IMR-90 (cell line): Measurements from ENCODE around the gene C7orf25. TPM values are rescaled to one million over a fixed set of nuclear protein-coding genes. Genes with fewer than 3 reads are reported as not detected.

Experiments used
- polyA plus RNA-seq, 3 experiments: library from polyadenylated mRNA; depleted of rRNA; stranded (reverse); fragments of >200 nt; gene quantifications; 2 replicates each; pipeline ENCODE4 v1.2.3, GENCODE V29; 2012; ENCODE audit warnings: low replicate concordance in 1 of 3
- total RNA-seq: library from RNA; depleted of rRNA; stranded (reverse); fragments of >200 nt; gene quantifications from 2 replicates; pipeline ENCODE4 v1.2.3, GENCODE V29; 2012; rRNA removed

C7orf25 gene
- total and polyA plus RNA-seq, 2 of the 4 experiments (the other 2 are of a cell fraction) = 4.5 to 6.1 TPM

Other genes with a start within 250 kb of the C7orf25 start
- gene PSMA2, start 20.1 kb upstream of the C7orf25 start, total RNA-seq = 138 and 217 TPM in 2 replicates
- gene PSMA2, start 20.1 kb upstream of the C7orf25 start, polyA plus RNA-seq (2012; rRNA removed) = 98.8 and 106 TPM in 2 replicates
- gene MRPL32, start 20.3 kb upstream of the C7orf25 start, total RNA-seq = 42.3 and 56.7 TPM in 2 replicates
- gene MRPL32, start 20.3 kb upstream of the C7orf25 start, polyA plus RNA-seq (2012; rRNA removed) = 66.6 and 75.3 TPM in 2 replicates
- gene HECW1, start 200.6 kb upstream of the C7orf25 start, total RNA-seq = 1.1 and 1.3 TPM in 2 replicates
- 0.56 and 0.95 TPM in 2 replicates for gene HECW1, start 200.6 kb upstream of the C7orf25 start, polyA plus RNA-seq (2012; rRNA removed)